Fibroblast of lung (primary cell): ENCODE measurements around the gene NR2C2. TPM values are rescaled to one million over a fixed set of nuclear protein-coding genes. Genes with fewer than 3 reads are reported as not detected.

ENCODE experiments used
- DNase-seq, 2 donors: peaks; one replicate each; pipeline versions ENCODE4 v3.0.0 to v3.0.0-alpha.2; 2010; ENCODE audit warnings: low read depth in 2 of 2
- H2AFZ ChIP-seq: 2 replicates; pipeline ENCODE4 v1.5.1; 2012; ENCODE audit warnings: low read length, control low read depth, inconsistent platforms
- H3K27ac ChIP-seq: 2 replicates; pipeline ENCODE4 v1.5.1; 2011; ENCODE audit warnings: low read length, control low read depth; ENCODE audit not compliant: insufficient read depth
- H3K27me3 ChIP-seq: 2 replicates; pipeline ENCODE4 v1.5.1; 2011; ENCODE audit warnings: mild to moderate bottlenecking, low read length; ENCODE audit not compliant: control insufficient read depth, insufficient read depth
- H3K36me3 ChIP-seq: 2 replicates; pipeline ENCODE4 v1.5.1; 2011; ENCODE audit warnings: low read length; ENCODE audit not compliant: control insufficient read depth, insufficient read depth
- H3K4me1 ChIP-seq: 2 replicates; pipeline ENCODE4 v1.5.1; 2011; ENCODE audit warnings: low read length; ENCODE audit not compliant: control insufficient read depth, insufficient read depth; ENCODE audit errors: extremely low read depth
- H3K4me2 ChIP-seq: 2 replicates; pipeline ENCODE4 v1.5.1; 2011; ENCODE audit warnings: low read length, control low read depth; ENCODE audit not compliant: insufficient read depth; ENCODE audit errors: extremely low read depth
- H3K4me3 ChIP-seq, 4 experiments: fragments of 200-600 bp in 1 of 4; sonication (generic) in 1 of 4; replicated peaks in 1 of 4; 2 replicates each; pipeline ENCODE4 v1.5.1; 2011 to 2016; ENCODE audit warnings: low read length in 4 of 4, low read depth in 3 of 4, mild to moderate bottlenecking in 3 of 4, control low read depth in 2 of 4, inconsistent platforms in 1 of 4, mixed read lengths in 1 of 4; ENCODE audit not compliant: insufficient read depth in 1 of 4; ENCODE audit errors: control extremely low read depth in 1 of 4
- H3K79me2 ChIP-seq: 2 replicates; pipeline ENCODE4 v1.5.1; 2012; ENCODE audit warnings: mild to moderate bottlenecking, low read length, inconsistent platforms; ENCODE audit not compliant: control insufficient read depth, insufficient read depth
- H3K9ac ChIP-seq: 2 replicates; pipeline ENCODE4 v1.5.1; 2011; ENCODE audit warnings: mild to moderate bottlenecking, low read length, control low read depth; ENCODE audit not compliant: insufficient read depth
- H3K9me3 ChIP-seq: 2 replicates; pipeline ENCODE4 v1.5.1; 2012; ENCODE audit warnings: low read depth, low read length; ENCODE audit not compliant: control insufficient read depth, insufficient read depth
- H4K20me1 ChIP-seq: 2 replicates; pipeline ENCODE4 v1.5.1; 2011; ENCODE audit warnings: low read length; ENCODE audit not compliant: control insufficient read depth, insufficient read depth; ENCODE audit errors: extremely low read depth
- EZH2 ChIP-seq: IDR thresholded peaks from 2 replicates; pipeline ENCODE4 v1.5.1; 2012; ENCODE audit warnings: low read length, control low read depth, mild to moderate bottlenecking; ENCODE audit errors: missing control alignments
- polyA plus RNA-seq, 2 donors: library from polyadenylated mRNA; depleted of rRNA in 1 of 2; stranded (reverse) in 1 of 2; unstranded in 1 of 2; fragments of >200 nt; gene quantifications; 2 replicates each; pipeline ENCODE4 v1.2.1, GENCODE V29; 2011 to 2012; ENCODE audit warnings: missing spikeins in 1 of 2
- total RNA-seq: library from RNA; depleted of rRNA; stranded (reverse); fragments of >200 nt; gene quantifications from 2 replicates; pipeline ENCODE4 v1.2.1, GENCODE V29; 2014
- TF ChIP-seq, protein P1 (sequence below), 2 donors: IDR thresholded peaks in 1 of 2; conservative IDR thresholded peaks in 1 of 2; 1 replicate in 1 of 2; 2 replicates in 1 of 2; pipeline ENCODE4 v1.5.1; 2011 to 2012; ENCODE audit warnings: low read length in 2 of 2, control low read depth in 1 of 2, inconsistent platforms in 1 of 2, low read depth in 1 of 2, mild to moderate bottlenecking in 1 of 2

NR2C2 gene
- total and polyA plus RNA-seq, 2 donors (not counting 1 experiment from before 2014, with no cell fraction given) = 15.0 to 27.9 TPM

DNA sequence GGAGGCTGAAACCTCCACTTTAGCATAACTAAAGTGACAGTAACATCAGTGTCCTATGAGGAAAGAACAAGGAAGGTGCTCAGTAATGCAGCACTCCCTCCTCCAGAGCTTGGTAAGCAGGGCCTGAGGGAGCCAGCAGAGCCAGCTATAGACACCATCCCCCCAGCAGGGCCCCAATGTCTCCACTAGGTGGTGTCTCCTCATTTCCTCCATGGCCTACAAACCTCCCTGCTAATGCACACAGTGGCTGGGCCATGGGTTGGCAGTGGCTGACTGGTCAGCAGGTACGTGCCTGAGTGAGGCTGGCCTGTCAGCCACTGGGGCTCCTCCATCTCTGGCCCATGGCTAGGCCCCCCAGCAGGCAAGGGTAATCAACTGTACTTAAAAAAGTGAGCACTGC lies 104.1 kb downstream of the NR2C2 start:
- Histone ChIP-seq H3K9me3 (no peaks in the 10 kb centered on the region), H3K4me1 (no peaks in the 10 kb centered on the region), H4K20me1 (no peaks in the 10 kb centered on the region), H2AFZ (no peak overlapping the region), H3K4me3 (no peak overlapping the region), H3K27me3 (no peaks in the 10 kb centered on the region), H3K9ac (no peak overlapping the region), H3K27ac (no peak overlapping the region), H3K79me2 (peaks cover 12% of the 10 kb centered on the region), H3K4me2 (no peak overlapping the region), H3K36me3 (peaks cover 16% of the 10 kb centered on the region)
- DNase-seq = peak; percentile 6 to 17
- no peak for TF ChIP-seq EZH2
- TF ChIP-seq, protein P1, sequence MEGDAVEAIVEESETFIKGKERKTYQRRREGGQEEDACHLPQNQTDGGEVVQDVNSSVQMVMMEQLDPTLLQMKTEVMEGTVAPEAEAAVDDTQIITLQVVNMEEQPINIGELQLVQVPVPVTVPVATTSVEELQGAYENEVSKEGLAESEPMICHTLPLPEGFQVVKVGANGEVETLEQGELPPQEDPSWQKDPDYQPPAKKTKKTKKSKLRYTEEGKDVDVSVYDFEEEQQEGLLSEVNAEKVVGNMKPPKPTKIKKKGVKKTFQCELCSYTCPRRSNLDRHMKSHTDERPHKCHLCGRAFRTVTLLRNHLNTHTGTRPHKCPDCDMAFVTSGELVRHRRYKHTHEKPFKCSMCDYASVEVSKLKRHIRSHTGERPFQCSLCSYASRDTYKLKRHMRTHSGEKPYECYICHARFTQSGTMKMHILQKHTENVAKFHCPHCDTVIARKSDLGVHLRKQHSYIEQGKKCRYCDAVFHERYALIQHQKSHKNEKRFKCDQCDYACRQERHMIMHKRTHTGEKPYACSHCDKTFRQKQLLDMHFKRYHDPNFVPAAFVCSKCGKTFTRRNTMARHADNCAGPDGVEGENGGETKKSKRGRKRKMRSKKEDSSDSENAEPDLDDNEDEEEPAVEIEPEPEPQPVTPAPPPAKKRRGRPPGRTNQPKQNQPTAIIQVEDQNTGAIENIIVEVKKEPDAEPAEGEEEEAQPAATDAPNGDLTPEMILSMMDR (conservative IDR thresholded peaks at IDR 0.05 in 1 of 2, IDR thresholded peaks at IDR 0.05 in 1 of 2; ENCODE audit: low read depth in 1 of 2, low read length in 2 of 2) = peak; percentile 50 to 71

DNA sequence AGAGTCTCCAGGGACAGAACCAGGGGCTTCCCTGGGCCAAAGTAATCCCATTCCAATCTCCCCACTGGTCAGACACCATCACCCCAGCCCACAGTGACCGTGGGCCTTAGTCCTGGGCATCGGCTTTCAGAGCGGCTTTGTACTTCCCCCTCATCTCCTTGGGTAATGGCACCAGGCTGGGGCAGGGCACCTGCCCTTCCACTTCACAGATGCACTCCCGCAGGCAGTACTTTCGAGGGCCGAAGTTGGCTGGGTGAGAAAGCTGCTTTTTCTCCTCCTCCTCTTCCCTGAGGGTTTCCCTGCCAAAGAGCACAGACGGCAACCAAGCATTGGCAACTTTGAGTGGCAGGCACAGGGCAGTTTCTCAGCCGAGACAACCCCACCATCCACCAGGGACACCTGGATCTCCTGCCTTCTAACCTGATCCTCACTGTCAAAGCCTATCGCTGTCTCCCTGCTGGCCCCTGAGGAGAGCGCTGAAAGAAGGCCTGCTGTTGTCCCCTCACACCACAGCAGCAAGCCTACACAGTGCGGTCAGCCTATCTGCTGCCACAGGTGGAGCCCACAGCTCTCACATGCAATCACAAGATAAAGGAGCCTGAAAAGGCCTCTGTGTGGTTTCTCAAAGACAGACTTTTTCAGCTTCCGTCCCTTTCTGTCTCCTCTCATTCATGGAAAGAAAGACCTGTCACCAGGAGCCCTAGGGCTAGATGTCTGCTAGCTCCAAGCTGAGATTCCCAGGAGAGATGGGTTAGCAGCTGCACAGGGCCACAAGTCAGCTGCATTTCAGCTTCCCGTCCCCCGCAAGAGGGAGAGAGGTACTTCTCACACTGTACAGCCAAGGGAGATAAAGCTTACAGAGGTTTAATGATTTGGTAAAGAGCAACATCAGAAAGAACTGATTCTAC lies 105.2 kb downstream of the NR2C2 start:
- Histone ChIP-seq H3K9ac (no peak overlapping the region), H3K4me1 (no peaks in the 10 kb centered on the region), H3K9me3 (no peaks in the 10 kb centered on the region), H3K27me3 (no peaks in the 10 kb centered on the region), H3K79me2 (peaks cover 18% of the 10 kb centered on the region), H3K4me3 (no peak overlapping the region), H4K20me1 (no peaks in the 10 kb centered on the region), H3K4me2 (no peak overlapping the region), H2AFZ (no peak overlapping the region), H3K27ac (no peak overlapping the region), H3K36me3 (peaks cover 16% of the 10 kb centered on the region)
- TF ChIP-seq EZH2 = no peak
- TF ChIP-seq, protein P1 (conservative IDR thresholded peaks at IDR 0.05 in 1 of 2, IDR thresholded peaks at IDR 0.05 in 1 of 2; ENCODE audit: low read depth in 1 of 2, low read length in 2 of 2) = no peak
- DNase-seq = no peak

DNA sequence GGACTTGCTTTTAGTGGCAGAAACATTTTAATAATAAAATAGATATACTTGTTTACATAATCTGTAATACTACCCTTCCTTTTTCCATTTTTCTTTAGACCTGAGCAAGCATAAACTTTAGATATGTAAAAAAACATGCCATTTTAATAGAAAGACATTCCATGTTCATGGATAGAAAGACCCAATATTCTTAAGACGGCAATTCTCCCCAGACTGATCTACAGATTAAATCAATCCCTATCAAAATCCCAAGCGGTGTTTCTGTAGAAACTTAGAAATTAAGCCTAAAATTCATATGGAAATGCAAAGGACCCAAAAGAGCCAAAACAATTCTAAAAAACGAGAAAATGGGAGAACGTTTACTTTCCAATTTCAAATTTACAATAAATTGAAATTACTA lies 106.2 kb downstream of the NR2C2 start:
- Histone ChIP-seq H3K4me3 (no peak overlapping the region), H2AFZ (no peak overlapping the region), H3K79me2 (peaks cover 18% of the 10 kb centered on the region), H3K4me2 (no peak overlapping the region), H4K20me1 (no peaks in the 10 kb centered on the region), H3K36me3 (peaks cover 16% of the 10 kb centered on the region), H3K27me3 (no peaks in the 10 kb centered on the region), H3K27ac (no peak overlapping the region), H3K9ac (no peak overlapping the region), H3K4me1 (no peaks in the 10 kb centered on the region), H3K9me3 (no peaks in the 10 kb centered on the region)
- DNase-seq = no peak
- no peak for TF ChIP-seq EZH2
- TF ChIP-seq, protein P1 (conservative IDR thresholded peaks at IDR 0.05 in 1 of 2, IDR thresholded peaks at IDR 0.05 in 1 of 2; ENCODE audit: low read depth in 1 of 2, low read length in 2 of 2) = no peak
